COR-L47 (cell line): ENCODE measurements around the gene NLRC3.

Source experiments
- DNase-seq: peaks from one replicate; lab custom pipeline; 2025; lab: John Stamatoyannopoulos, UW

NLRC3 gene

GRCh38 chr16:3546986-3547682 is 30.1 kb downstream of the NLRC3 start:
- DNase-seq = no peak

- DNase-seq = no peak
Measured at GRCh38 chr16:3542601-3543373, 34.4 kb downstream of the NLRC3 start.

GRCh38 chr16:3541527-3542155 is 35.6 kb downstream of the NLRC3 start:
- no peak for DNase-seq

- no peak for DNase-seq
Measured at GRCh38 chr16:3538222-3538621, 39.0 kb downstream of the NLRC3 start.

GRCh38 chr16:3536851-3537250 is 40.4 kb downstream of the NLRC3 start:
- DNase-seq = no peak

- no peak for DNase-seq
Measured at GRCh38 chr16:3536271-3536731, 40.9 kb downstream of the NLRC3 start.

- no peak for DNase-seq
Measured at GRCh38 chr16:3534126-3534525, 43.1 kb downstream of the NLRC3 start.

- no peak for DNase-seq
Measured at GRCh38 chr16:3532741-3533140, 44.5 kb downstream of the NLRC3 start.

- no peak for DNase-seq
Measured at GRCh38 chr16:3530371-3530914, 46.8 kb downstream of the NLRC3 start.

- no peak for DNase-seq
Measured at GRCh38 chr16:3529175-3529574, 48.0 kb downstream of the NLRC3 start.

GRCh38 chr16:3528406-3528805 is 48.8 kb downstream of the NLRC3 start:
- no peak for DNase-seq

GRCh38 chr16:3527216-3527829 is 49.9 kb downstream of the NLRC3 start:
- peak; percentile 71 for DNase-seq

- DNase-seq = no peak
Measured at GRCh38 chr16:3525951-3526350, 51.3 kb downstream of the NLRC3 start.

- no peak for DNase-seq
Measured at GRCh38 chr16:3523281-3523680, 53.9 kb downstream of the NLRC3 start.

GRCh38 chr16:3520841-3521240 is 56.4 kb downstream of the NLRC3 start:
- no peak for DNase-seq

GRCh38 chr16:3520413-3520812 is 56.8 kb downstream of the NLRC3 start:
- DNase-seq = no peak

GRCh38 chr16:3519581-3519980 is 57.6 kb downstream of the NLRC3 start:
- DNase-seq = no peak

GRCh38 chr16:3518986-3519348 is 58.2 kb downstream of the NLRC3 start:
- no peak for DNase-seq

GRCh38 chr16:3518292-3518985 is 58.8 kb downstream of the NLRC3 start:
- no peak for DNase-seq

- no peak for DNase-seq
Measured at GRCh38 chr16:3515897-3516296, 61.3 kb downstream of the NLRC3 start.

- DNase-seq = no peak
Measured at GRCh38 chr16:3514621-3515020, 62.6 kb downstream of the NLRC3 start.
